GM19468 (cell line): ENCODE measurements around the gene WDR45.

ENCODE experiments used
- ATAC-seq: cut with Tn5 transposase; IDR thresholded peaks from one replicate; pipeline ENCODE4 v1.9.1; 2021; ENCODE audit warnings: mild to moderate bottlenecking, moderate library complexity, moderate number of reproducible peaks; ENCODE audit not compliant: unreplicated experiment; ENCODE audit errors: extremely low read depth

The WDR45 gene

GRCh38 chrX:49054073-49054762, 25.5 kb downstream of the WDR45 start:
- no peak for ATAC-seq

- ATAC-seq = no peak
Measured at GRCh38 chrX:49053223-49054072, 26.2 kb downstream of the WDR45 start.

GRCh38 chrX:49043987-49044281, 35.8 kb downstream of the WDR45 start:
- ATAC-seq = no peak

- ATAC-seq = peak; percentile 73
Measured at GRCh38 chrX:49043220-49043986, 36.3 kb downstream of the WDR45 start, which contains the start of gene TFE3. Gene TFE3 (minus strand): TSS chrX:49043357. CDS start chrX:49043226, 131 bp downstream.

- no peak for ATAC-seq
Measured at GRCh38 chrX:49042581-49043219, 37.0 kb downstream of the WDR45 start.

- no peak for ATAC-seq
Measured at GRCh38 chrX:49041744-49042580, 37.7 kb downstream of the WDR45 start.

DNA sequence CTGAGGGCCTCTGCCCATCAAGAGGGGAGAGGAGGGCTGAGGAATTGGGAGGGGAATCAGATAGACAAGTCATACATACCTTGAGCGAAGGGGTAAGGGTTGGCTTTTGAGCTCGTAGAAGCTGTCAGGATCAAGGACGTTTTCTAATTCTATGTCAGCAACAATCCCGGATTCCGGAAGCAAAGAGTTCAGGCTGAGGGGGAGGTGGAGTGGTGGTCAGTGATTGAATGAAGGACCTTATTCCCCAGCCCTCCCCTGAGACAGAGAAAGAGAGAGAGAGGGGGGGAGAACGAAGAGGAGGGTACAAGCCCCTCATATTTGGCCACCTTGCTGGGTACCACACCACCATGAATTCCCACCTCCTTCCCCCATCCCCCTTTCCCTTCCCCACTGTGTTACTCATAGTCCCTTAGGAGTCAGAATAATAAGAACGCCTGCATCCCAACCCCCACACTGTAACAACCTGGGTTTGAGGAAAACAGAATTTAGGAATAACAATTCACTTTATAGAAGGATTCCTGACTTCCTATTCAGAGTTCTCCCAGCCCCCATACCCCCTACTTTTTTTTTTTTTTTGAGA, 39.2 kb downstream of the WDR45 start:
- no peak for ATAC-seq

- no peak for ATAC-seq
Measured at GRCh38 chrX:49039598-49040375, 39.9 kb downstream of the WDR45 start.

- no peak for ATAC-seq
Measured at GRCh38 chrX:49037883-49038475, 41.7 kb downstream of the WDR45 start.

DNA sequence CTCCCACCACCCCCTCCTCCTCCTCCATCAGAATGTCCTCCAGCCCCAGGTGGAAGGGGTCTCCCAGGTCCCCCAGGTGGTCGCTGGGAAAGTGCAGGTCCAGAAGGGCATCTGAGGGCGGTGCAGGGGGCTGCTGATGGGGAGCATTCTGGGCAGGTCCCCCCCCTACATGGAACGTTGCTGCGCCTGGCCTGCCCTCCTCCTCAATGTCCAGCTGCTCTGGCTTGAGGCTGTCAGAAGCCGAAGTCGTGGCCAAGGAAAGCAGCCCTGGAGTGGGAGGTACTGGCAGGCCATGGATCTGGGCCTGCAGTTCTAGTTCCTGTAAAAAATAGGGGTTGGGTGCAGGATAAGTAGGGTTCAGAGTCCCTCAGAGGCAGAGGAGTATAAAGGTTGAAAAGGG, 49.4 kb downstream of the WDR45 start:
- no peak for ATAC-seq

DNA sequence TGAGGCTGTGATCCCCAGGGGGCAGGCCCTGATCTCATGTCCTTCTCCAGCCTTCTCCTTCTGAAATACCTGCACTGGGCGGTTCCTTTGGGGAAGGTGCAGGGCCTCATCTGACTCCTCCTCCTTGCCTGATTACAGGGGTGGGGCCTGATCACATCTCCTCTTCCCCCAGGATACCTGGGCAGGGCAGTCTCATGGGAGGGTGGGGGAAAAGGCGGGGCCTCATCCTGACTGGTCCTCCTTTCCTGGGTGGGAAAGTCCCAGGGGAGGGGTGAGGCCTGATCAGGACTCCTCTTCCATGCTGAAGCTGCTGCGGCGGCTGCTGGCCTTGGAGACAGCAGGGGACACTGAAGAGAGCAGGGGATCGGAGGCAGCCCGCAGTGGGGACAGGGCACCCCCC, 49.8 kb downstream of the WDR45 start:
- no peak for ATAC-seq
